DMS79 (cell line): Measurements from ENCODE around the gene CPAMD8.
"Not testable (repeated sequence)": the region's sequence is repeated elsewhere in the genome, so short reads cannot be mapped to it uniquely, and the experiment has no call there.

Experiments used
- DNase-seq: peaks from one replicate; lab custom pipeline; 2025; lab: John Stamatoyannopoulos, UW

Gene CPAMD8

GRCh38 chr19:16891696-16892382 is 134.8 kb downstream of the CPAMD8 start:
- no peak for DNase-seq

GRCh38 chr19:16890461-16891184 is 136.0 kb downstream of the CPAMD8 start:
- DNase-seq: no peak

- DNase-seq: no peak
Observed at GRCh38 chr19:16889883-16890460, 136.6 kb downstream of the CPAMD8 start.

DNA sequence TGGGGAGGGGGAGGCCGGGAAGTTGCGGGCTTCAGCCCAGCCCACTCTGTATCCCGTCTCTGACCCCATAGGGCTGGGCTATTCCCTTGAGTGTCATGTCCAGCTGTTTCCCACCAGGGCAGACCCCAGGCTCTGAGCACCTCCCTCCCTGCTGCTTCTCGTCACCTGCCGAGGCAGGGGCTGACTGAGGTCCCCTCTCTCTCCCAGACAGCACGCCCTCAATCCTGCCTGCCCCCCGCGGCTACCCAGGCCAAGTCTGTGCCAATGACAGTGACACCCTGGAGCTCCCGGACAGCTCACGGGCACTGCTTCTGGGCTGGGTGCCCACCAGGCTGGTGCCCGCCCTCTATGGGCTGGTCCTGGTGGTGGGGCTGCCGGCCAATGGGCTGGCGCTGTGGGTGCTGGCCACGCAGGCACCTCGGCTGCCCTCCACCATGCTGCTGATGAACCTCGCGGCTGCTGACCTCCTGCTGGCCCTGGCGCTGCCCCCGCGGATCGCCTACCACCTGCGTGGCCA is 137.2 kb downstream of the CPAMD8 start:
- DNase-seq: no peak

- DNase-seq: no peak
Observed at GRCh38 chr19:16888629-16889365, 137.8 kb downstream of the CPAMD8 start, which contains the start of gene F2RL3. F2RL3 (plus strand) TSS chr19:16888999; CDS start chr19:16889190, 191 bp downstream.

DNA sequence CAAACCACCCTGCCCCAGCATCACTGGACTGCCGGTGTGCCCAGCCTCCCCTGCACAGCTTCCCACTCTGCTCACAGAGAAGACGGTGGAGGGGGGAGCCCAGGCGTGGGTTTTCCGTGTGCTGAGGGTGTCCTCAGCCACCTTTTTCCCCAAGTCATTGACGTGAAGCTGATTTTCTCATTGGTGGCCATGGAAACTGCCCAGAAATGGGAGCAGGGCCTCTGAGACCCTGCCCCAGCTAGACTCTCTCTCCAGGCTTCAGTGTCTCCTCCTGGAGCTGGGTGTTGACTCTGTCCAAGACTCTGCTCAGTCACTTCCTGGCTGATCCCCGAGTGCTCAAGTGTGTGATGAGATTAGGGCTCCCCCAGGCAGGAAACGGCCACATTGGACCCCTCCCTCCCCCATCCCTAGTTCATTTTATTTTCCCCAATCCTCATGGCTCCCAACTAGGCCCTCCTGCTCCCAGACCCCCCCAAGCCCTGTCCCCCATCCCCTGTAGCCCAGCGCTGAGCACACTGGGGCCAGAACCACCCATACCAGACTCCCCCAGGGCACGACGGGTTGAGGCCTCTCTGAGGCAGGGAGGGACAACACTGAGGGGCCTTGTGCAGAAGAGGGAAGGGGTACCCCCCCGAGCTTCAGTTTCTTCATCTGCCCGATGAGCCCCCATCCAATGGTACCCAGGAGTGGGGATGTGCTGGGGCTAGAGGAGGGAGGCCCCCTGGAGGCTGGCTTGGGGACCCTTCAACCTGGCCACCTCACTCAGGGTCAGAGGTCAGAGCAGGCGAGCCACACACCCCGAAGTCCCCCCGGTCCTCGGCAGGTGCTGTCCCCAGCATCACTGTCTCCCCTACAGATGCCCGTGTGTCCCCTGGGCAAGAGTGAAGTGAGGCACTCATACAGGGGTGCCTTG is 139.0 kb downstream of the CPAMD8 start:
- no peak for DNase-seq

DNA sequence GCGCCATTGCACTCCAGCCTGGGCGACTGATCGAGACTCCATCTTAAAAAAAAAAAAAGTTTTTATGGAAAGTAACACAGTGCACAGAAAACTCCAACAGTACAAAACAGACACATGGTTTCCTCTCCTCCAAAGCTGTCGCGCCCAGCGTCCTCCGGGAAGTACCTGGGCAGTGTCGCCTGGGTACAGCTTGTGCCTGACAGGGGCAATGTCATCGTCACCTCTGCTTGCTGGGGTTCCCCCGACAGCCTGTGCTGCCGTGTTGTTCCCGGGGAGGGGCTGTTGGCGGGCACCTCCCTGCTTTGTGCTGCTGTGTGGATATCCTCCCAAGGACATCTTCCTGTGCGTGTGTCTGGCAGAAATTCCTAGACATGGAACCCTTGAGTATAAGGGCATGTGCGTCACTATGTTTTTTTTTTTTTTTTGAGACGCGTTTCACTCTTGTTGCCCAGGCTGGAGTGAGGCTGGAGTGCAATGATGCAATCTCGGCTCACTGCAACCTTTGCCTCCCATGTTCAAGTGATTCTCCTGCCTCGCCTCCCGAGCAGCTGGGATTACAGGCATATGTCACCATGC is 140.2 kb downstream of the CPAMD8 start:
- DNase-seq: no peak

DNA sequence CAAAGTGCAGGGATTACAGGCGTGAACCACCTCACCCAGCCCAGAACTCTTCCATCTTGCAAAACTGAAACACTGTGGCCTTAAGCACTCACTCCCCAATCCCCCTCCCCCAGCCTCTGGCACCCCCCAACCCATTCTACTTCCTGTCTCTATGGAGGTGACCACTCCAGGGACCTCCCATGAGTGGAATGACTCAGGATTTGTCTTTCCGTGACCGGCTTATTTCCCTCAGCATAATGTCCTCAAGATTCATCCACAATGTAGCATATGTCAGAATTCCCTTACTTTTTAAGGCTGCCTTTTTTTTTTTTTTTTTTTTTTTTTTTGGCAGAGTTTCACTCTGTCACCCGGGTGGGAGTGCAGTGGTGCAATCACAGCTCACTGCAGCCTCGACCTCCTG is 141.4 kb downstream of the CPAMD8 start:
- DNase-seq: no peak

DNA sequence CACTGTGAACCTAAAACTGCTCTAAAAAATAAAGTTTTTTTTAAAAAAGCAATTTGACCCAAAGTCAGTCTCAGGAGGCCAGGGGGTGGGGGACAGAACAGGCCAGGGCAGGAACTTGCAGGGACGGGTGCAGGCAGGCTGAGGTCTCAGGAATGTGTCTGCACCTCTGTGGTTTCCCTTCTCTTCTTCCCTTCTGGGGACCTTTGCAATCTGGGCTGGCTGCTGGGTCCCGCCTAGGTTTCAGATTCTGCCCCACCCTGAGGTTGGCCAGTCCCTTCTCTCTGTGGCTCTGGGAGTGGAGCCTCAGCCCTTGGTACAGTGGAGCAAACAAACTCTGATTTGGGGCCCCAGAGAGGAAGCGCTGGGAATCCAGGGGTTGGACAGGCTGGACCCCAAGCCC is 143.1 kb downstream of the CPAMD8 start:
- no peak for DNase-seq

DNA sequence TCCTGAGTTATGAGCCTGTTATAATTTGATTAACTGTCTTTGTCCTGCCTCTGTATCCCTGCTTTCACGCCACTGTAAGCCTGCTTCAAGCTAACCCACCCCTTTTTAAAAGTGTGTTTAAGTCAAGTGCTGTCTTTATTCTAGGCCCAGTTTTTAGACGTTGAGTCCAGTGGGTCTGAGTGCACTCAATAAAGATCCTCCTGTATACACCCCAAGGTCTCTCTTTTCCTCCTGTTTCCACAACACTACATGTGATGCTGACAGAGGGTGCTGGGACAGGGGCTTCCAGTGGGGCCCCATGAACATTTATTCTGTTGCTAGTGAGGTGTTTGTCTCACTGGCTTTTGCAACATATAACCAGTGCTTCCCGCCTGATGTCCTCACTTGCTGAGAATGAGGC is 144.5 kb downstream of the CPAMD8 start:
- no peak for DNase-seq

GRCh38 chr19:16880884-16881554 is 145.6 kb downstream of the CPAMD8 start:
- DNase-seq: no peak

- DNase-seq: no peak
Observed at GRCh38 chr19:16878181-16878965, 148.2 kb downstream of the CPAMD8 start.

GRCh38 chr19:16877581-16877980 is 149.0 kb downstream of the CPAMD8 start:
- no peak for DNase-seq

- no peak for DNase-seq
Observed at GRCh38 chr19:16876904-16877361, 149.7 kb downstream of the CPAMD8 start.

DNA sequence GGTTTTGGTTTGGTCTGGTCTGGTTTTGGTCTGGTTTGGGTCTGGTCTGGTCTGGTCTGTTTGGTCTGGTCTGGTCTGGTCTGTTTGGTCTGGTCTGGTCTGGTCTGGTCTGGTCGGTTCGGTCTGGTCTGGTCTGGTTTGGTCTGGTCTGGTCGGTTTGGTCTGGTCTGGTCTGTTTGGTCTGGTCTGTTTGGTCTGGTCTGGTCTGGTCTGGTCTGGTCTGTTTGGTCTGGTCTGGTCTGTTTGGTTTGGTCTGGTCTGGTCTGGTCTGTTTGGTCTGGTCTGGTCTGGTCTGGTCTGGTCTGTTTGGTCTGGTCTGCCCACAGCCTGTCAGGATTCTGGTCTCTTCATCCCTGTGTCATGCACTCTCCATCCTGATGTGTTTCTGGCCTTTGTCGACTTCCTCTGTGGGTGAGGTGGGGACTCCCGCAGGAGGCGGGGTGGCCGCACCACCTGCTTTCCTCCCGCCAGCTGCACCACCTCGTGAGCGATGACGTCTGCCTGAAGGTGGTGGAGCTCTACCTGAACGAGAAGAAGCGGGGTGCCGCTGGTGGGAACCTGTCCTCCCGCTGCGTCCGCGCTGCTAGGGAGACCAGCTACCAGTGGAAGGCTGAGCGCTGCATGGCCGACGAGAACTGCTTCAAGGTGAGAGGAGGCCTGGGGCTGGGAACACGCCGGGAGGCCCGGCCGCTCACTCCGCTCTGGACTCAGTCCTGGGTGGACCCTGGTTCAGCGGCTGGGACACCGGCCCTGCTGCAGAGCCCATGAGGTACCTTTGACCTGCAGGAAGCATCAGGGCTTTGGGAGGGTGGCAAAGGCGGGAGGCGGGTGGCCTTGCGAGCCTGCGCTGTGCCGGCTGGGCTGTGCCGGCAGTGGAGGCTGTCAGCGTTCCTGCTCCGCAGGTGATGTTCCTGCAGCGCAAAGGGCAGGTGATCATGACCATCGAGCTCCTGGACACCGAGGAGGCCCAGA is 150.7 kb downstream of the CPAMD8 start:
- DNase-seq: no peak

GRCh38 chr19:16874978-16875299 is 151.7 kb downstream of the CPAMD8 start:
- DNase-seq: not testable (repeated sequence)

GRCh38 chr19:16874250-16874977 is 152.2 kb downstream of the CPAMD8 start:
- no peak for DNase-seq

DNA sequence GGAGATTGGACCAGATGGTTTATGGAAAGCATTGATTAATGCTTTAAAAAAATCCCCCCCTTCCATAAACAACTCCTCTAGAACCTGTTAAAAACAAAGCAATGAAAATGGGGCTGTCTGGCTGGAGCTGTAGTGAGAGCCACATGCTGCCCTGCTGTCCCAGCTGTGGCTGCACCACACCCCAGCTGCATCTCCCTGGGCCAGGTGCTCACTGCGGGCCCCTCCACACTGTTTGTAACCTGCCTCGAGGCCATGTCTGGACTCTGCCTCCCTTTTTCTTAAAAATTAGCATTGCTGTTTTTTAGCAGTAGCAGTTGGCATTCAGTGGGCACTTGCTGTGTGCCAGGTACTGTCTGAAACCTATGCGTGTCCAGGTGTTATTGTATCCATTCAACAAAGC is 153.0 kb downstream of the CPAMD8 start:
- no peak for DNase-seq
